DND-41 (cell line): Measurements from ENCODE around the gene KHDC1.
A peak's percentile ranks its signal among the peaks of the same experiment; 100 is the strongest.
"Not testable (repeated sequence)": the region's sequence is repeated elsewhere in the genome, so short reads cannot be mapped to it uniquely, and the experiment has no call there.

Experiments used
- ATAC-seq: fragments of 200-7000 bp; cut with Tn5 transposase; 3 replicates; pipeline ENCODE4 v1.9.1; 2021; ENCODE audit warnings: low read depth; ENCODE audit not compliant: insufficient read depth
- DNase-seq: peaks from one replicate; pipeline ENCODE4 v3.0.0-alpha.2; 2020
- H2AFZ ChIP-seq: 2 replicates; pipeline ENCODE4 v1.6.0; 2012; ENCODE audit warnings: low read depth, low read length
- H3K27ac ChIP-seq: 2 replicates; pipeline ENCODE4 v1.5.1; 2012; ENCODE audit warnings: low read length, inconsistent platforms
- H3K27me3 ChIP-seq: fragments of 200-600 bp; sonication (generic); 2 replicates; pipeline ENCODE4 v1.6.0; 2012; ENCODE audit warnings: low read length, mild to moderate bottlenecking, inconsistent platforms; ENCODE audit not compliant: insufficient read depth, poor library complexity
- H3K36me3 ChIP-seq: 2 replicates; pipeline ENCODE4 v1.5.1; 2012; ENCODE audit warnings: low read length, inconsistent platforms; ENCODE audit not compliant: insufficient read depth
- H3K4me1 ChIP-seq: 2 replicates; pipeline ENCODE4 v1.5.1; 2012; ENCODE audit warnings: mild to moderate bottlenecking, low read length; ENCODE audit not compliant: insufficient read depth
- H3K4me2 ChIP-seq: 2 replicates; pipeline ENCODE4 v1.6.0; 2012; ENCODE audit warnings: mild to moderate bottlenecking, moderate library complexity, low read length, inconsistent platforms; ENCODE audit not compliant: insufficient read depth
- H3K4me3 ChIP-seq, 2 experiments: fragments of 200-600 bp in 1 of 2; shearing (Covaris generic) in 1 of 2; 2 replicates each; pipeline ENCODE4 v1.5.1; 2012 to 2016; ENCODE audit warnings: inconsistent platforms in 2 of 2, low read length in 2 of 2, mild to moderate bottlenecking in 2 of 2, low read depth in 1 of 2, moderate library complexity in 1 of 2
- H3K79me2 ChIP-seq: 2 replicates; pipeline ENCODE4 v1.6.0; 2012; ENCODE audit warnings: low read length, inconsistent platforms; ENCODE audit not compliant: insufficient read depth
- H3K9ac ChIP-seq: 2 replicates; pipeline ENCODE4 v1.6.0; 2012; ENCODE audit warnings: low read depth, mild to moderate bottlenecking, inconsistent platforms, low read length, moderate library complexity
- H3K9me3 ChIP-seq: 2 replicates; pipeline ENCODE4 v1.5.1; 2012; ENCODE audit warnings: low read length, moderate library complexity, mild to moderate bottlenecking, inconsistent platforms; ENCODE audit not compliant: insufficient read depth, severe bottlenecking
- H4K20me1 ChIP-seq: 2 replicates; pipeline ENCODE4 v1.6.0; 2012; ENCODE audit warnings: low read length; ENCODE audit not compliant: insufficient read depth
- EZH2 ChIP-seq: IDR thresholded peaks from 3 replicates; pipeline ENCODE4 v1.6.1; 2012; ENCODE audit warnings: borderline replicate concordance, low read depth, mild to moderate bottlenecking, moderate library complexity, low read length, inconsistent platforms; ENCODE audit not compliant: severe bottlenecking
- TF ChIP-seq, protein P1 (sequence below): IDR thresholded peaks from 2 replicates; pipeline ENCODE4 v1.5.1; 2012; ENCODE audit warnings: borderline replicate concordance, low read length, moderate library complexity, mild to moderate bottlenecking; ENCODE audit not compliant: poor library complexity, severe bottlenecking; ENCODE audit errors: extremely low read depth

The KHDC1 gene

DNA sequence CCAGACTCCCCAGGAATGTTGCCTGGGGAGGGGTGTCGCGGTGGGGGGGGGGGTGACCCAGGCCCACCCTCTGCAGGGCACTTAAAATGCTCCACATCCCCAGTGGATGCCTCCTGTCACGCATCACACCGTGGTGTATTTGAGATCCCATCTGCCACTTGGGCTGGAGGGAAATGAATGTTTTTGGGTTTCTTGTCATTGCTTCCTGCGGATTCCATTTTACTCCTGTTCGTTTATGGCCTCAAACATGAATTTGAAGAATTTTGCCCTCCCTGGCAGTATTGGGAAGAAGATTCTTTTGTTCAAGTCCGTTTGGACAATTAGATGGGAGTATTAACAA lies 544 bp upstream of the KHDC1 start:
- H3K4me1 ChIP-seq: peaks cover 38% of the 10 kb centered on the region
- ATAC-seq (peak; percentile 27), DNase-seq (no peak)
- peak overlapping the region; percentile 83 for H3K9ac ChIP-seq
- peak overlapping the region; percentile 77 for H3K4me2 ChIP-seq
- H3K27ac ChIP-seq: peak overlapping the region; percentile 86
- no peaks in the 10 kb centered on the region for H3K9me3 ChIP-seq
- H3K36me3 ChIP-seq: peaks cover 31% of the 10 kb centered on the region
- H2AFZ ChIP-seq: peak overlapping the region; percentile 96
- TF ChIP-seq EZH2: no peak
- TF ChIP-seq, protein P1, sequence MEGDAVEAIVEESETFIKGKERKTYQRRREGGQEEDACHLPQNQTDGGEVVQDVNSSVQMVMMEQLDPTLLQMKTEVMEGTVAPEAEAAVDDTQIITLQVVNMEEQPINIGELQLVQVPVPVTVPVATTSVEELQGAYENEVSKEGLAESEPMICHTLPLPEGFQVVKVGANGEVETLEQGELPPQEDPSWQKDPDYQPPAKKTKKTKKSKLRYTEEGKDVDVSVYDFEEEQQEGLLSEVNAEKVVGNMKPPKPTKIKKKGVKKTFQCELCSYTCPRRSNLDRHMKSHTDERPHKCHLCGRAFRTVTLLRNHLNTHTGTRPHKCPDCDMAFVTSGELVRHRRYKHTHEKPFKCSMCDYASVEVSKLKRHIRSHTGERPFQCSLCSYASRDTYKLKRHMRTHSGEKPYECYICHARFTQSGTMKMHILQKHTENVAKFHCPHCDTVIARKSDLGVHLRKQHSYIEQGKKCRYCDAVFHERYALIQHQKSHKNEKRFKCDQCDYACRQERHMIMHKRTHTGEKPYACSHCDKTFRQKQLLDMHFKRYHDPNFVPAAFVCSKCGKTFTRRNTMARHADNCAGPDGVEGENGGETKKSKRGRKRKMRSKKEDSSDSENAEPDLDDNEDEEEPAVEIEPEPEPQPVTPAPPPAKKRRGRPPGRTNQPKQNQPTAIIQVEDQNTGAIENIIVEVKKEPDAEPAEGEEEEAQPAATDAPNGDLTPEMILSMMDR: no peak
- H4K20me1 ChIP-seq: no peaks in the 10 kb centered on the region; the same call in 1 of the 2 replicates
- no peaks in the 10 kb centered on the region for H3K27me3 ChIP-seq
- H3K4me3 ChIP-seq: peak overlapping the region; percentile 46 to 75
- peaks cover 55% of the 10 kb centered on the region for H3K79me2 ChIP-seq

DNA sequence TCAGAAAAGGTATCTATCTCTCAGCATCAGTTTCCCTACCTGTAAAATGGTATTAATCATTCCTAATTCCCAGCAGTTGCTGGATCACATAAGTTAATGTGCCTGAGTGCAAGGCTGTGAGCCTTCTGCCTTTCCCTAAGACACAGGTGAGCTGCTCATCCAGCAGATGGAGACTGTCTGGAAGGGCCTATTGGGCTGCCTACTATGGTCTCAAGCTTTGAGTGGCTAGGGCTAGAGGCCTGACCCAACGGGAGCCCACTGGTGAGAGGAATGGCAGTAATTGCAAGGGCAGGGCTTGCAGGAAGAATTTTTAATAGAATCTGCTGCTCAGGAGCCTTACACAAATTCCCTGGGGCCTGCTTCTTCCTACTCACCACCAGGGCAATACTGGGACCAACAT lies 4.3 kb downstream of the KHDC1 start:
- no peak for TF ChIP-seq EZH2
- TF ChIP-seq, protein P1: no peak
- no peaks in the 10 kb centered on the region for H3K9me3 ChIP-seq
- no peaks in the 10 kb centered on the region; the same call in 1 of the 2 replicates for H3K36me3 ChIP-seq
- H3K27me3 ChIP-seq: no peaks in the 10 kb centered on the region
- H4K20me1 ChIP-seq: no peaks in the 10 kb centered on the region
- H3K4me1 ChIP-seq: peaks cover 12% of the 10 kb centered on the region
- DNase-seq (no peak), ATAC-seq (no peak)
- no peak overlapping the region for H3K9ac ChIP-seq
- H2AFZ ChIP-seq: no peak overlapping the region
- peaks cover 11% of the 10 kb centered on the region for H3K79me2 ChIP-seq
- no peak overlapping the region for H3K27ac ChIP-seq
- H3K4me3 ChIP-seq: no peak overlapping the region
- H3K4me2 ChIP-seq: no peak overlapping the region

DNA sequence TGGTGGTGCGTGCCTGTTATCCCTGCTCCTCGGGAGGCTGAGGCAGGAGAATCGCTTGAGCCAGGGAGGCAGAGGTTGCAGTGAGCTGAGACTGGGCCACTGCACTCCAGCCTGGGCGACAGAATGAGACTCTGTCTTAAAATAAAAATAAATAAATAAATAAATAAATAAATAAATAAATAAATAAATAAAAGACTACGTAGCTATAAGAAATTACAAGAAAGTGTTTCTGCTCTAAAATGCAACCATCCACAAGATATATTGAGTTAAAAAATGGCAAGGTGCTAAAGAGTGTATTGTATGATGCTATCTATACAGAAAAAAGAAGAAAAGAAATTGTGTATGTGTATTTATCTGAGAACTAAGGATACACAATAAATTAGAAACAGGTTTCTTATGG lies 8.7 kb downstream of the KHDC1 start:
- H3K4me1 ChIP-seq, H3K4me3 ChIP-seq, H3K36me3 ChIP-seq, H3K4me2 ChIP-seq, ATAC-seq, H4K20me1 ChIP-seq, H3K9me3 ChIP-seq, H3K27ac ChIP-seq, DNase-seq, H2AFZ ChIP-seq, H3K79me2 ChIP-seq, H3K9ac ChIP-seq, H3K27me3 ChIP-seq: not testable (repeated sequence)

DNA sequence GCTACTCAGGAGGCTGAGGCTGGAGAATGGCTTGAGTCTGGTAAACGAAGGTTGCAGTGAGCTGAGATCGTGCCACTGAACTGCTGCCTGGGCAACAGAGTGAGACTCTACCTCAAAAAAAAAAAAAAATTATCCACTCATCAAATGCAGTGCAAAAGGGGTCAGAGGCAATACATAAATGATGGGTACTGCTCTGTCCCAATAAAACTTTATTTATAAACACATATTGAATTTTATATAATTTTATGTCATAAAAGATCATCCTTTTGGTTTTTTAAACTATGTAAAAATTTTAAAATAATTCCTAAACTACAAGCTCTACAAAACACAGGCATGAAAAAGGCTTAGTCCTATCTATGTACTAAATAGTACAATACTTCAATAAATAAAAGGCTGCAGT lies 10.3 kb downstream of the KHDC1 start:
- H3K79me2 ChIP-seq: no peaks in the 10 kb centered on the region
- no peak overlapping the region for H3K27ac ChIP-seq
- DNase-seq (no peak), ATAC-seq (no peak)
- H3K9me3 ChIP-seq: no peaks in the 10 kb centered on the region
- H3K27me3 ChIP-seq: no peaks in the 10 kb centered on the region
- no peak for TF ChIP-seq EZH2
- TF ChIP-seq, protein P1: no peak
- H3K4me2 ChIP-seq: no peak overlapping the region
- no peaks in the 10 kb centered on the region for H3K4me1 ChIP-seq
- no peaks in the 10 kb centered on the region for H3K36me3 ChIP-seq
- H3K4me3 ChIP-seq: no peak overlapping the region
- H3K9ac ChIP-seq: no peak overlapping the region
- no peaks in the 10 kb centered on the region for H4K20me1 ChIP-seq
- no peak overlapping the region for H2AFZ ChIP-seq
